Prostate gland (tissue), 2 donors: ENCODE results near the gene CEP128. TPM values are rescaled to one million over a fixed set of nuclear protein-coding genes. Genes with fewer than 3 reads are reported as not detected.

Source experiments
- DNase-seq: peaks from one replicate; pipeline ENCODE4 v3.0.0-alpha.2; 2019; ENCODE audit warnings: low spot score
- H3K27ac ChIP-seq, 2 donors: fragments of 200-600 bp; sonication (generic); 2 replicates each; pipeline ENCODE4 v1.5.1; 2017 to 2019
- H3K27me3 ChIP-seq: fragments of 200-600 bp; sonication (generic); replicated peaks from 2 replicates; pipeline ENCODE4 v1.5.1; 2019; ENCODE audit not compliant: insufficient read depth
- H3K36me3 ChIP-seq, 2 donors: fragments of 200-600 bp; sonication (generic); 1 replicate in 1 of 2; 2 replicates in 1 of 2; pipeline versions ENCODE4 v1.5.1 to v1.8.1; 2017 to 2019
- H3K4me1 ChIP-seq: fragments of 200-600 bp; sonication (generic); replicated peaks from 2 replicates; pipeline ENCODE4 v1.5.1; 2019
- H3K4me3 ChIP-seq, 2 donors: fragments of 200-600 bp; sonication (generic); 2 replicates each; pipeline ENCODE4 v1.5.1; 2017 to 2019
- H3K9me3 ChIP-seq: fragments of 200-600 bp; sonication (generic); 2 replicates; pipeline ENCODE4 v1.5.1; 2017
- CTCF ChIP-seq, 4 experiments: fragments of 200-600 bp in 2 of 4; fragments of 450-650 bp in 2 of 4; sonication (generic) in 2 of 4; IDR thresholded peaks; 1 replicate in 3 of 4; 2 replicates in 1 of 4; pipeline ENCODE4 v1.5.1; 2016 to 2019; ENCODE audit warnings: antibody characterized with exemption in 4 of 4, mild to moderate bottlenecking in 2 of 4, moderate library complexity in 2 of 4
- POLR2A ChIP-seq: fragments of 450-650 bp; IDR thresholded peaks from one replicate; pipeline ENCODE4 v1.6.1; 2016; ENCODE audit warnings: antibody characterized with exemption, mild to moderate bottlenecking
- POLR2AphosphoS5 ChIP-seq: sonication (generic); formaldehyde crosslinking; IDR thresholded peaks from one replicate; pipeline ENCODE4 v1.6.1; 2017; ENCODE audit warnings: antibody characterized with exemption
- WGBS: methylation state at CpG from one replicate; pipeline ENCODE4 v1.1.5; 2018; 5-methylcytosine and 5-hydroxymethylcytosine counted together
- intact Hi-C: fragments of 100-400 bp; cut with DNase I; formaldehyde crosslinking; loops from one replicate; pipeline ENCODE4 v1.14.2; 2022
- total RNA-seq, 2 donors: library from RNA; depleted of rRNA; stranded (reverse); fragments of >200 nt; gene quantifications; one replicate each; pipeline ENCODE4 v1.1.0, GENCODE V29; 2016

CEP128 gene
- total RNA-seq, 2 donors from 2014 or later = 6.4 to 7.3 TPM

- Histone ChIP-seq H3K36me3 (no peaks in the 10 kb centered on the region), H3K9me3 (no peaks in the 10 kb centered on the region), H3K27ac (no peak overlapping the region), H3K4me3 (no peak overlapping the region), H3K4me1 (no peaks in the 10 kb centered on the region), H3K27me3 (no peaks in the 10 kb centered on the region)
- TF ChIP-seq CTCF (IDR thresholded peaks at IDR 0.05) = no peak
- DNase-seq = no peak
- intact Hi-C loops = no loop called here
Observed at GRCh38 chr14:80523518-80524117, 417.9 kb downstream of the CEP128 start.

- no peaks in the 10 kb centered on the region for H3K9me3 ChIP-seq
- TF ChIP-seq POLR2AphosphoS5 = no peak
- no peak for TF ChIP-seq POLR2A
- TF ChIP-seq CTCF (IDR thresholded peaks at IDR 0.05) = no peak
- H3K27me3 ChIP-seq = no peaks in the 10 kb centered on the region
- intact Hi-C loops = no loop called here
- H3K4me3 ChIP-seq = no peak overlapping the region
- H3K27ac ChIP-seq = no peak overlapping the region
- no peaks in the 10 kb centered on the region for H3K36me3 ChIP-seq
- DNase-seq = no peak
- no peaks in the 10 kb centered on the region for H3K4me1 ChIP-seq
Observed at GRCh38 chr14:80522936-80523335, 418.6 kb downstream of the CEP128 start.

- TF ChIP-seq POLR2A (no peak), CTCF (IDR thresholded peaks at IDR 0.05) (no peak), POLR2AphosphoS5 (no peak)
- H3K36me3 ChIP-seq = no peaks in the 10 kb centered on the region
- intact Hi-C loops = no loop called here
- no peaks in the 10 kb centered on the region for H3K4me1 ChIP-seq
- H3K9me3 ChIP-seq = no peaks in the 10 kb centered on the region
- no peak overlapping the region for H3K27ac ChIP-seq
- no peaks in the 10 kb centered on the region for H3K27me3 ChIP-seq
- no peak overlapping the region for H3K4me3 ChIP-seq
- WGBS = 83% methylated on average over 1 of the region's 1 CpG
- DNase-seq = no peak
Observed at GRCh38 chr14:80522411-80522810, 419.1 kb downstream of the CEP128 start.

GRCh38 chr14:80521456-80521855, 420.1 kb downstream of the CEP128 start:
- no peak overlapping the region for H3K4me3 ChIP-seq
- TF ChIP-seq POLR2AphosphoS5 (no peak), POLR2A (no peak)
- no peak overlapping the region for H3K27ac ChIP-seq
- no peak for DNase-seq
- H3K27me3 ChIP-seq = no peaks in the 10 kb centered on the region
- intact Hi-C loops = no loop called here
- no peaks in the 10 kb centered on the region for H3K4me1 ChIP-seq
- no peaks in the 10 kb centered on the region for H3K36me3 ChIP-seq
- WGBS = 91% methylated on average over 3 of the region's 3 CpGs
- no peaks in the 10 kb centered on the region for H3K9me3 ChIP-seq

- Histone ChIP-seq H3K27ac (no peak overlapping the region), H3K36me3 (no peaks in the 10 kb centered on the region), H3K4me1 (no peaks in the 10 kb centered on the region), H3K27me3 (no peaks in the 10 kb centered on the region), H3K9me3 (no peaks in the 10 kb centered on the region), H3K4me3 (no peak overlapping the region)
- DNase-seq = no peak
- TF ChIP-seq POLR2A = no peak
- no peak for TF ChIP-seq POLR2AphosphoS5
- no peak for TF ChIP-seq CTCF (IDR thresholded peaks at IDR 0.05)
- intact Hi-C loops = no loop called here
Observed at GRCh38 chr14:80519002-80519401, 422.5 kb downstream of the CEP128 start.
